Stimulated activated CD4-positive, alpha-beta T cell treated with anti-CD3 and anti-CD28 coated beads, Interleukin-2, amount 100 ng/mL, for 48 hours (primary cell): ENCODE measurements around the gene DHRS4.
"Not testable (repeated sequence)": the region's sequence is repeated elsewhere in the genome, so short reads cannot be mapped to it uniquely, and the experiment has no call there.

Source experiments
- DNase-seq, 2 donors: peaks; one replicate each; pipeline ENCODE4 v3.0.0-alpha.2; 2020

The DHRS4 gene

GRCh38 chr14:23941669-23942068 is 11.9 kb upstream of the DHRS4 start:
- no peak for DNase-seq

GRCh38 chr14:23942587-23942986 is 11.0 kb upstream of the DHRS4 start:
- DNase-seq = no peak

DNA sequence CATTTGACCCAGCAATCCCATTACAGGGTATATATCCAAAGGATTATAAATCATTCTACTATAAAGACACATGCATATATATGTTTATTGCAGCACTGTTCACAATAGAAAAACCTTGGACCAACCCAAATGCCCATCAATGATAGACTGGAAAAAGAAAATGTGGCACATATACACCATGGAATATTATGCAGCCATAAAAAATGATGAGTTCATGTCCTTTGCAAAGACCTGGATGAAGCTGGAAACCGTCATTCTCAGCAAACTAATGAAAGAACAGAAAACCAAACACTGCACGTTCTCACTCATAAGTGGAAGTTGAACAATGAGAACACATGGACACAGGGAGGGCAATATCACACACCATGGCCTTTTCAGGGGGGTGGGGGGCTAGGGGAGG is 4.5 kb upstream of the DHRS4 start:
- DNase-seq = not testable (repeated sequence)

GRCh38 chr14:23950411-23951135 is 3.0 kb upstream of the DHRS4 start:
- no peak for DNase-seq

DNA sequence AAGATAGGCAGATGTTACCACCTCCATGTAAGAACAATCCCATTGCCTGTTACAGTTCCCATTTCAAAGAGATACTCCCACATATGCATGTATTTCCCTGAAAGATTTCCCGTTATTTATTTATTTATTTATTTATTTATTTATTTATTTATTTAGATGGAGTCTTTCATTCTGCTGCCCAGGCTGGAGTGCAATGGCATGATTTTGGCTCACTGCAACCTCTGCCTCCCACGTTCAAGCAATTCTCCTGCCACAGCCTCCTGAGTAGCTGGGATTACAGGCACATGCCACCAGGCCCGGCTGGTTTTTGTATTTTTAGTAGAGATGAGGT is 2.5 kb upstream of the DHRS4 start:
- DNase-seq = not testable (repeated sequence)

GRCh38 chr14:23951590-23952201 is 1.9 kb upstream of the DHRS4 start:
- DNase-seq = no peak

DNA sequence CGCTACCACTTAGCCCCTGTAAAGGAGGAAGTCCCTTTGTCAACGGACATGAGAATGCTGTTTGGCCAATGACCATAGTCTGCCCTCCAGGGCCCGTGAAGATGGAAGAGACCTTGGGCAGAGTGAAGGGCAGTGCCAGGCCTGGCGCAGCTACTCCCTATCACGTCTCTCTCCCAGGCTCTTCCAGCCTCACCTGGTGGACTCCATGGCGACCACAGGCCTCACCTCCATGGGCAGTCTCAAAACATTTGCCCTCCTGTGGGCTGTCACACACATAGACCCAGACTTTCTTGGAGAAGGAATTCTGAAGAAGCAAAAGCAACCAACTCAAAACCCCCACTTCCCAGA is 480 bp upstream of the DHRS4 start:
- not testable (repeated sequence) for DNase-seq

GRCh38 chr14:23954279-23954614 is 677 bp downstream of the DHRS4 start:
- not testable (repeated sequence) for DNase-seq

DNA sequence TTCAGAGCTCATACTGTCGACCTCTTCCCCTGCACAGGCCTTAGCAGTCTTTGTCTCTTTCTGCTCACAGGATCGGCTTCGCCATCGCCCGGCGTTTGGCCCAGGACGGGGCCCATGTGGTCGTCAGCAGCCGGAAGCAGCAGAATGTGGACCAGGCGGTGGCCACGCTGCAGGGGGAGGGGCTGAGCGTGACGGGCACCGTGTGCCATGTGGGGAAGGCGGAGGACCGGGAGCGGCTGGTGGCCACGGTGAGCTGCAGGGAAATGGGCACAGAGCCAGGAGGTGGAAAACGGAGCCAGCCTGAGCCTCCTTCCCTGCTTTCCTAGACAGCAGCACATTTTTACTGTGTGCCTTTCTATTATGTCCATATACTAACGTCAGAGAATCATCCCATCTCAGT is 1.4 kb downstream of the DHRS4 start:
- DNase-seq = not testable (repeated sequence)

DNA sequence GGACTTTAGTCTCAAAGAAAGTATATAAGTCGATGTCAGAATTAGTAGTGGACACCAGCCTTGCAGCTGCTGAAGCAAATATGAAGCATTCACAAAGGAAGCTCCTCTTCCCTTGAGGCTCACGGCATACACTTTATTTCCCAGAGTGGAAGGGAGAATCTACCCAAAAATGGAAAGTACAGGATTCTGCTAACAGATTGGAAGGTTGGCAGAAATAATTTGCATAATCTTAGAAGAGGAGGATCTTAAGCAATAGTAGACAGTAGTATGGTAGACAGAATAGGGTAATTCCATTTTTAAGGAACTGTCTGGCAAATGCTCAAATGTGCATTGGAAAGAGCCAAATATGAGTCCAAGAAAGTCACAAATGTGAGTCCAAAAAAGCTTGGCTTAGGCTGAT is 2.2 kb downstream of the DHRS4 start:
- DNase-seq = not testable (repeated sequence)

DNA sequence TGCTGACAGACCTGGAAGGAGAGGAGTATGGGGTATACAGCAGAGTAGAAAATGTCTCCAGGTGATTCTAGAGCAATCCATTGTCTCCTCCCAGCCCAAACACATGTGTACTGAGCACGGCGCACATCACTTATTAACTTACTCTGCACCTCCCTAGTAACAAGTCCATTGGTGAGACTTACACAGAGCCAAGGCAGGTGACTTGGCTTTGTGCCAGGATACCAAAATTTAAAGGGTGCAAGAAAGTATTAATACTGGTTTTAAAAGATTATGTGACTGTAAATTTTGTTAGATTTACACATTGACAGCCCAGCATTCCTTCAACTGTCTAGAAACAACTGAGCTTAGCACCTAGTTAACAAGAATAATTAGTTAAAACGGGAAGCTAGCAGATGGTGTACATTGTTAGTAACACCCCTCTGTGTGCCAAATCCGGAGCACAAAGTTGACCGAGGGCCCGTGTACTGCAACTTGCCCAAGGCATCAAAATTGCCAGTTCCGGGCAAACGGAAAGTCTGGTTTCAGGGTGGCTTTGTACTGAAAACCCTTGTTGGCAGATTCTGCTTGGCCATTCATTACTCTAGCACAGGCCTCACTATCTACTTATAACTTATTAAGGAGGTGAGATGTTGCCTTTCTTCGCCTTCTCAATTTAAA is 4.5 kb downstream of the DHRS4 start:
- not testable (repeated sequence) for DNase-seq

DNA sequence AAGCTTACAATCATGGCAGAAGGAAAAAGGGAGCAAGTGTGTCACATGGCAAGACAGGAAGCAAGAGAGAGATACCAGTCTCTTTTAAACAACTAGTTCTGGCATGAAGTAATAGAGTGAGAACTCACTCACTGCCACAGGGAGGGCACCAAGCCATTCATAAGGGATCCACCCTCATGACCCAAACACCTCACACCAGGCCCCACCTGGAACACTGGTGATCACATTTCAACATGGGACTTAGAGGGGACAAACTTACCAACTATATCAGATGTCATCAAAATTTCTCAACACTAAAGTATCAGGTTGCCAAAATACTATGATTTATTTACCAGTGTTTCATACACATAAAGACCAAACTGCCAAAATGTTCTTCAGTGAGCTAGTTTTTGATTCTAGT is 7.3 kb downstream of the DHRS4 start:
- DNase-seq = not testable (repeated sequence)

DNA sequence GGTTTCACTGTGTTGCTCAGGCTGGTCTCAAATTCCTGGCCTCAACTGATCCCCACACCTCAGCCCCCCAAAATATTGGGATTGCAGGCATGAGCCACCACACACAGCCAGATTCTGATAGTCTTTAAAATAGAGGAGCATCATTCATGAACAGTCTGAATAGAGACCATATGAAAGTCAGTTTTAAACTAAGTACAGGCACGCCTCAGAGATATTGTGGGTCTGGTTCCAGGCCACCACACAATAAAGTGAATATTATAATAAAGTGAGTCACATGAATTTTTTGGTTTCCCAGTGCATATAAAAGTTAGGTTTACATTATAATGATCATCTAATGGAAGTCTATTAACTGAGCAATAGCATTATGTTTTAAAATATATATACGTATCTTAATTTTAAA is 8.1 kb downstream of the DHRS4 start:
- not testable (repeated sequence) for DNase-seq

- not testable (repeated sequence) for DNase-seq
These were observed 15.5 kb downstream of the DHRS4 start for GRCh38 chr14:23969130-23969480.

DNA sequence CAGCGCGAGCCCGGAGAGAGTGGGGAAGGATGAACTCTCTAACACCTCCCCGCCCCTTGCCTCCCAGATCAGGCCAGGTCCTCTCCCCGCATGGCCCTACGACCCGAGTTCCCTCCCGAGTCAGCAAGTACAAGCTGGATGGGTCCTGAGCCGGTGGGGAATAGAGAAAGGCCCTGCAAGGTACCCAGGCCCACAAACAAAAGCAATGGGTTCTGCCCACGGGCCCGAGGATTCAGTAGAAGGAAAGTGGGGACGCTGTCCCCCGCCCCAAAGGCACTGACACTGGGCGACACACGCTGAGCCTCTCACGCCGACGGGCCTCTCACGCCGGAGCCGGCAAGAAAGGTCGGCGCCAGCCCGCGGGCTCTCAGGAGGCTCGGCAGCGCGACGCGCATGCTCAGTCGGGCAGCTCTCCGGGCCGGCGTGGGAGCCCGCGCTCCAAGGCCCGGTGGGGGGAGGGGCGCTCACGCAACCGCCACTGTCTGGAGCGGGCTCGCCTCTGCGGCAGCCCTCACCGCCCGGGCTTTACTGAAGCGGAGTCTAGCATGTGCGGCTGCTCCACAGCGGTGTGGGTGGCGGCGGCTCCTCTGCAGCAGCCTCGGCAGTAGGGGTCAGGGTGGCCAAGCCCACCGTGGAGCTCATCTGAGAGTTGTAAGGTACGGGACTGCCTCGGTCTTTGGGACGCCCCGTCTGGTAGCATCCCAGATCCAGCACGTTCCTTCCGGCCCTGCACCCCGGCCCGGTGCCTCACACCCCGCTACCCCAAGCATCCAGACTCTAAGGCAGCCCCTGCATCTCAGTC is 16.1 kb downstream of the DHRS4 start:
- DNase-seq = peak; percentile 63 to 67

- not testable (repeated sequence) for DNase-seq
These were observed 16.7 kb downstream of the DHRS4 start for GRCh38 chr14:23970283-23970659.

- DNase-seq = not testable (repeated sequence)
These were observed 19.6 kb downstream of the DHRS4 start for GRCh38 chr14:23973178-23973577.

GRCh38 chr14:23974041-23974440 is 20.5 kb downstream of the DHRS4 start:
- not testable (repeated sequence) for DNase-seq

DNA sequence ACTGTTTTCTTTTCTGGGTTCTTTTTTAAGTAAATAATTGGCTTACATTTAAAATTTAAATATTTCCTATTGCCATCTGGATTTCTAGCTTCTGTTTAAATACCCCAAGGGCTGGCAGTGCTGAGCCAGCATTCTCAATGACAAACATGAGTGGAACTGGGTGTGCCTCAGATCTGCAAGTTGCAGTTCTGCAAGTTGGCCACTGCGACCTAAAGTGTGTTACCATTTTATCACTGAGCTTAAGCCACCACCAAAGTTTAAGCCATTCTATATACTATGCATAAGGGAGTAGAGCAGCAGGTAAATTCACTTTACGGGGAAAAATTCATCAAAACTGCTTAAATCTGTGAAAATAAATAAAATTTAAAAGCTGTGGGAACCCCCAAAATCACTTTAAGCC is 23.6 kb downstream of the DHRS4 start:
- DNase-seq = not testable (repeated sequence)

GRCh38 chr14:23981951-23982813 is 28.6 kb downstream of the DHRS4 start:
- DNase-seq = not testable (repeated sequence)

- no peak for DNase-seq
These were observed 31.5 kb downstream of the DHRS4 start for GRCh38 chr14:23984891-23985602.

DNA sequence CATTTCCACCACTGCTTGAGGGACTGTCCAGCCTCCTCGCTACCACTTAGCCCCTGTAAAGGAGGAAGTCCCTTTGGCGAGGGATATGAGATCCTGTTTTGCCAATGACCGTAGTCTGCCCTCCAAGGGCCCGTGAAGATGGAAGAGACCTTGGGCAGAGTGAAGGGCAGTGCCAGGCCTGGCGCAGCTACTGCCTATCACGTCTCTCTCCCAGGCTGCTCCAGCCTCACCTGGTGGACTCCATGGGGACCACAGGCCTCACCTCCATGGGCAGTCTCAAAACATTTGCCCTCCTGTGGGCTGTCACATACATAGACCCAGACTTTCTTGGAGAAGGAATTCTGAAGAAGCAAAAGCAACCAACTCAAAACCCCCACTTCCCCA is 34.6 kb downstream of the DHRS4 start:
- DNase-seq = not testable (repeated sequence)
